ENCODE results near the gene DUOX2. TPM values are rescaled to one million over a fixed set of nuclear protein-coding genes. Genes with fewer than 3 reads are reported as not detected.

Gene DUOX2
- total and polyA plus RNA-seq, 2 of the 8 experiments (the other 6 are each of a cell fraction or from before 2014, with no cell fraction given) = 0.08 TPM; not detected in 1

GRCh38 chr15:45084163-45084562 lies 29.8 kb downstream of the DUOX2 start:
- Histone ChIP-seq H4K20me1 (replicated peaks in 1 of 2; ENCODE audit: control insufficient read depth in 1 of 2, insufficient read depth in 2 of 2, low read length in 2 of 2) (no peaks in the 10 kb centered on the region), H3K18ac (ENCODE audit: extremely low read depth, low read length) (no peak overlapping the region), H2BK12ac (ENCODE audit: low read depth, low read length) (no peak overlapping the region), H3K14ac (ENCODE audit: insufficient read length) (no peak overlapping the region), H2BK15ac (ENCODE audit: low read length) (no peak overlapping the region), H2BK20ac (ENCODE audit: low read length) (no peak overlapping the region), H2BK120ac (replicated peaks; ENCODE audit: low read depth, low read length) (no peak overlapping the region), H3K9ac (replicated peaks in 1 of 4; ENCODE audit: extremely low read depth in 1 of 4, low read depth in 3 of 4, low read length in 3 of 4) (no peak overlapping the region), H2BK5ac (ENCODE audit: low read depth, low read length) (no peak overlapping the region), H3K36me3 (ENCODE audit: control insufficient read depth in 2 of 4, insufficient read depth in 4 of 4, low read length in 3 of 4) (no peaks in the 10 kb centered on the region), H4K91ac (replicated peaks; ENCODE audit: insufficient read length, low read length) (no peak overlapping the region), H3K4ac (replicated peaks; ENCODE audit: insufficient read length, low read depth, low read length) (no peak overlapping the region), H3K23ac (ENCODE audit: insufficient read length) (no peak overlapping the region), H2AFZ (ENCODE audit: low read length) (no peak overlapping the region), H3K4me2 (ENCODE audit: insufficient read depth in 1 of 2, low read depth in 2 of 2, low read length in 2 of 2) (no peak overlapping the region), H2AK5ac (ENCODE audit: low read depth, low read length) (no peak overlapping the region), H3K4me3 (ENCODE audit: extremely low read depth in 1 of 4, insufficient read depth in 2 of 4, low read depth in 3 of 4, low read length in 4 of 4) (no peak overlapping the region), H3K23me2 (ENCODE audit: low read depth, low read length) (no peaks in the 10 kb centered on the region), H3K56ac (replicated peaks; ENCODE audit: insufficient read length, low read depth, low read length) (no peak overlapping the region), H3K9me3 (ENCODE audit: insufficient read depth in 2 of 2, low read depth in 1 of 2, low read length in 1 of 2) (no peaks in the 10 kb centered on the region), H4K5ac (ENCODE audit: insufficient read length, low read depth, low read length) (no peak overlapping the region), H3K27me3 (replicated peaks in 1 of 4; ENCODE audit: control insufficient read depth in 3 of 4, extremely low read depth in 1 of 4, insufficient read depth in 3 of 4, low read length in 3 of 4) (no peaks in the 10 kb centered on the region), H4K8ac (ENCODE audit: extremely low read depth, insufficient read depth, low read length) (no peak overlapping the region), H3K79me1 (ENCODE audit: low read depth, low read length) (no peaks in the 10 kb centered on the region), H3K4me1 (replicated peaks in 1 of 4; ENCODE audit: control insufficient read depth in 3 of 4, insufficient read depth in 4 of 4, low read length in 3 of 4) (no peaks in the 10 kb centered on the region), H3K27ac (ENCODE audit: low read depth, low read length) (no peak overlapping the region), H3K79me2 (ENCODE audit: control insufficient read depth in 1 of 2, insufficient read depth in 2 of 2, low read length in 2 of 2) (no peaks in the 10 kb centered on the region)
- whole genome bisulfite sequencing, 2 experiments (ENCODE audit: extremely low coverage in 1 of 2, insufficient coverage in 1 of 2, insufficient read length in 1 of 2, insufficient replicate concordance in 2 of 2, low coverage in 1 of 2, low lambda C conversion rate in 2 of 2, missing lambda C conversion rate in 1 of 2) = 91% methylated on average over 3 of the region's 3 CpGs; no CpG with 5 or more reads in 1 of the 2 experiments
- POLR2A ChIA-PET (ENCODE audit: partially characterized antibody) = no interaction called here
- CTCF ChIA-PET (ENCODE audit: partially characterized antibody) = interaction anchor here (1.4 to 1.6 kb wide), 2 partner anchors 34 to 37 kb away, joined by 4 to 6 read pairs; no protein-coding TSS in a partner anchor
- DNase-seq (ENCODE audit: low read depth in 1 of 2, low spot score in 2 of 2) (no peak), FAIRE-seq (no peak)
- no peak for TF ChIP-seq POLR2A (IDR thresholded peaks at IDR 0.05; ENCODE audit: control extremely low read depth in 1 of 2, low read depth in 2 of 2, low read length in 2 of 2)
- no peak for TF ChIP-seq KDM5A (IDR thresholded peaks at IDR 0.05; ENCODE audit: low read length)
- TF ChIP-seq KDM4A (IDR thresholded peaks at IDR 0.05; ENCODE audit: low read depth, low read length, severe bottlenecking) = no peak
- no peak for TF ChIP-seq EZH2 (IDR thresholded peaks at IDR 0.05; ENCODE audit: low read depth, low read length, severe bottlenecking)
- TF ChIP-seq CHD1 (IDR thresholded peaks at IDR 0.05; ENCODE audit: low read depth, low read length) = no peak
- no peak for TF ChIP-seq MAFK (IDR thresholded peaks at IDR 0.05; ENCODE audit: low read depth, low read length)
- TF ChIP-seq TEAD4 (IDR thresholded peaks at IDR 0.05; ENCODE audit: low read depth, low read length) = no peak
- TF ChIP-seq FOSL1 (IDR thresholded peaks at IDR 0.05; ENCODE audit: insufficient read depth, low read depth, low read length) = no peak
- TF ChIP-seq SIN3A (conservative IDR thresholded peaks at IDR 0.05 in 1 of 2, IDR thresholded peaks at IDR 0.05 in 1 of 2; ENCODE audit: low read depth in 1 of 2, low read length in 2 of 2) = no peak
- TF ChIP-seq RNF2 (IDR thresholded peaks at IDR 0.05; ENCODE audit: borderline replicate concordance, low read depth, low read length, missing control alignments, poor library complexity, severe bottlenecking) = no peak
- TF ChIP-seq MAX (IDR thresholded peaks at IDR 0.05) = no peak
- no peak for TF ChIP-seq SAP30 (IDR thresholded peaks at IDR 0.05; ENCODE audit: insufficient read depth, insufficient replicate concordance, low read length)
- TF ChIP-seq SUZ12 (IDR thresholded peaks at IDR 0.05; ENCODE audit: low read length) = no peak
- TF ChIP-seq PHF8 (conservative IDR thresholded peaks at IDR 0.05; ENCODE audit: low read depth, low read length) = no peak
